Cardiac fibroblast (primary cell): ENCODE measurements around the gene ATP2C1.

ENCODE experiments used
- DNase-seq, 2 donors: peaks; one replicate each; pipeline versions ENCODE4 v3.0.0 to v3.0.0-alpha.2; 2010; ENCODE audit warnings: low read depth in 2 of 2
- H3K4me3 ChIP-seq, 2 donors: replicated peaks in 1 of 2; 1 replicate in 1 of 2; 2 replicates in 1 of 2; pipeline ENCODE4 v1.5.1; 2011; ENCODE audit warnings: low read depth in 2 of 2, low read length in 2 of 2, mild to moderate bottlenecking in 2 of 2, moderate library complexity in 1 of 2
- CTCF ChIP-seq: IDR thresholded peaks from one replicate; pipeline ENCODE4 v1.5.1; 2011; ENCODE audit warnings: low read depth, mild to moderate bottlenecking, low read length, inconsistent platforms

ATP2C1 gene

GRCh38 chr3:130948001-130948773, 54.3 kb downstream of the ATP2C1 start:
- no peak for TF ChIP-seq CTCF
- DNase-seq, result peak in 1 of 2 donors; percentile 35
- H3K4me3 ChIP-seq, result no peak overlapping the region

DNA sequence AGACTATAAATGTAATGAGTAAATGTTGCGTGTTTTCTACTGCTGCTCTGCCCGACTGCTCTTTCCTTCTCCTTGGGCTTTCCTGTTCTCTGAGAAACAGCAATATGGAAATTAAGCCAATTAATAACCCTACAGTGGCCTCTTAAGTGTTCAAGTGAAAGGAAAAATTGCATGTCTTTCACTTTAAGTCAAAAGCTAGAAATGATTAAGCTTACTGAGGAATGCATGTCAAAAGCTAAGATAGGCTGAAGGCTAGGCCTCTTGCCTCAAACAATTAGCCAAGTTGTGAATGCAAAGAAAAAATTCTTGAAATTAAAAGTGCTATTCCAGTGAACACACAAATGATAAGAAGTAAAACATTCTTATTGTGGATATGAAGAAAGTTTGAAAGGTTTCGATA, 55.0 kb downstream of the ATP2C1 start:
- no peak for TF ChIP-seq CTCF
- no peak overlapping the region for H3K4me3 ChIP-seq

GRCh38 chr3:130950124-130950523, 56.2 kb downstream of the ATP2C1 start:
- no peak overlapping the region for H3K4me3 ChIP-seq
- DNase-seq, result no peak
- TF ChIP-seq CTCF, result no peak

More for the DNA sequence above, 55.0 kb downstream of the ATP2C1 start:
- no peak for DNase-seq

- peak; percentile 45 to 76 for DNase-seq
- no peak for TF ChIP-seq CTCF
- no peak overlapping the region for H3K4me3 ChIP-seq
These were observed 56.8 kb downstream of the ATP2C1 start for GRCh38 chr3:130950641-130951040.

DNA sequence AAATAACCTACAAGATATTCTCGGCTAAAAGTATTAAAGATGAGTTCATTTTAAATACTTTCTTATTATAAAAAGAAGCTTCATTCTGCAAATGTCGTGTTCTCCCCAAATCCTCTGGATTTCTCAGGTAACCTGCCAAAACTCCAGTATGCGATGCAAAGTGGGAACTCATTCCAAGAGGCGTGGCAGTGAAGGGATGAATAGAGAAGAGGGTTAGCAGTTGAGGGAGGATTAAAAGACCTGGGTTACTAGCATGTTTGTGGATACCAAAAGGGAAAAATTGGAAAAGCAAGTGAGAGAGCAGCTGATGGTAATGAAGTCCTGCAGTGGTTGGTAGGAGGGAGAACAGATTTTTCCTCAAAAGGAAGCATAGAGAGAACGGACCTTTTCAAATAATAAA, 61.6 kb downstream of the ATP2C1 start:
- no peak overlapping the region for H3K4me3 ChIP-seq
- DNase-seq, result no peak
- no peak for TF ChIP-seq CTCF

- DNase-seq, result no peak
- no peak overlapping the region for H3K4me3 ChIP-seq
- no peak for TF ChIP-seq CTCF
These were observed 62.4 kb downstream of the ATP2C1 start for GRCh38 chr3:130956281-130956680.

GRCh38 chr3:130956721-130957120, 62.8 kb downstream of the ATP2C1 start:
- no peak for TF ChIP-seq CTCF

More at GRCh38 chr3:130956721-130957120, 62.8 kb downstream of the ATP2C1 start:
- no peak for DNase-seq
- H3K4me3 ChIP-seq, result no peak overlapping the region
